ENCODE data around the gene SPSB1. TPM values are rescaled to one million over a fixed set of nuclear protein-coding genes. Genes with fewer than 3 reads are reported as not detected.

The SPSB1 gene
- total and polyA plus RNA-seq, 2 experiments from 2014 or later = 4.6 to 5.4 TPM

- DNase-seq (ENCODE audit: low read depth in 1 of 2, low spot score in 1 of 2) = no peak
- TF ChIP-seq, protein P1, sequence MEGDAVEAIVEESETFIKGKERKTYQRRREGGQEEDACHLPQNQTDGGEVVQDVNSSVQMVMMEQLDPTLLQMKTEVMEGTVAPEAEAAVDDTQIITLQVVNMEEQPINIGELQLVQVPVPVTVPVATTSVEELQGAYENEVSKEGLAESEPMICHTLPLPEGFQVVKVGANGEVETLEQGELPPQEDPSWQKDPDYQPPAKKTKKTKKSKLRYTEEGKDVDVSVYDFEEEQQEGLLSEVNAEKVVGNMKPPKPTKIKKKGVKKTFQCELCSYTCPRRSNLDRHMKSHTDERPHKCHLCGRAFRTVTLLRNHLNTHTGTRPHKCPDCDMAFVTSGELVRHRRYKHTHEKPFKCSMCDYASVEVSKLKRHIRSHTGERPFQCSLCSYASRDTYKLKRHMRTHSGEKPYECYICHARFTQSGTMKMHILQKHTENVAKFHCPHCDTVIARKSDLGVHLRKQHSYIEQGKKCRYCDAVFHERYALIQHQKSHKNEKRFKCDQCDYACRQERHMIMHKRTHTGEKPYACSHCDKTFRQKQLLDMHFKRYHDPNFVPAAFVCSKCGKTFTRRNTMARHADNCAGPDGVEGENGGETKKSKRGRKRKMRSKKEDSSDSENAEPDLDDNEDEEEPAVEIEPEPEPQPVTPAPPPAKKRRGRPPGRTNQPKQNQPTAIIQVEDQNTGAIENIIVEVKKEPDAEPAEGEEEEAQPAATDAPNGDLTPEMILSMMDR (IDR thresholded peaks at IDR 0.05; ENCODE audit: low read depth, low read length) = no peak
Measured at GRCh38 chr1:9281908-9282695, 10.6 kb upstream of the SPSB1 start.

DNA sequence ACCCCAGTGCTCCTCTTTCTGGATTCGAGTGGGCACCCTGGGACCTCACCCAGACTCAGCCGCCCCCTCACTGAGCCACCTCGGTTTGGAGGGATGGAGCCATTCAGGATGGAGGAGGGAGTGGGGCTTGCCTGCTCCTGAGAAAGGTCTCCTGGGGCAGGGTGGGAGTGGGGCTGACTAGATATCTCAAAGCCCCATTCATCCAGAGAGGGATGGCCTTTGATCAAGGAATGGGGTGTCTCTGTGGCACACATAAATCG, 10.1 kb upstream of the SPSB1 start:
- no peaks in the 10 kb centered on the region for H3K4me1 ChIP-seq (ENCODE audit: low read depth)
- TF ChIP-seq, protein P1 (IDR thresholded peaks at IDR 0.05; ENCODE audit: low read depth, low read length) = no peak

More at GRCh38 chr1:9281908-9282695, 10.6 kb upstream of the SPSB1 start:
- Histone ChIP-seq H3K4me1 (ENCODE audit: low read depth) (no peaks in the 10 kb centered on the region), H3K27me3 (no peaks in the 10 kb centered on the region), H3K27ac (no peak overlapping the region), H3K36me3 (no peaks in the 10 kb centered on the region), H3K4me3 (no peak overlapping the region), H3K9me3 (ENCODE audit: low read depth) (peaks cover 2% of the 10 kb centered on the region)

GRCh38 chr1:9284061-9284460, 8.6 kb upstream of the SPSB1 start:
- TF ChIP-seq, protein P1 (IDR thresholded peaks at IDR 0.05; ENCODE audit: low read depth, low read length) = no peak
- Histone ChIP-seq H3K4me1 (ENCODE audit: low read depth) (no peaks in the 10 kb centered on the region), H3K27ac (no peak overlapping the region), H3K4me3 (no peak overlapping the region), H3K27me3 (no peaks in the 10 kb centered on the region), H3K36me3 (no peaks in the 10 kb centered on the region), H3K9me3 (ENCODE audit: low read depth) (peaks cover 2% of the 10 kb centered on the region)
- no peak for DNase-seq (ENCODE audit: low read depth in 1 of 2, low spot score in 1 of 2)

More for the DNA sequence above, 10.1 kb upstream of the SPSB1 start:
- H3K36me3 ChIP-seq = no peaks in the 10 kb centered on the region
- no peak overlapping the region for H3K27ac ChIP-seq
- no peak overlapping the region for H3K4me3 ChIP-seq
- no peaks in the 10 kb centered on the region for H3K27me3 ChIP-seq
- DNase-seq (ENCODE audit: low read depth in 1 of 2, low spot score in 1 of 2) = no peak
- peaks cover 2% of the 10 kb centered on the region for H3K9me3 ChIP-seq (ENCODE audit: low read depth)

DNA sequence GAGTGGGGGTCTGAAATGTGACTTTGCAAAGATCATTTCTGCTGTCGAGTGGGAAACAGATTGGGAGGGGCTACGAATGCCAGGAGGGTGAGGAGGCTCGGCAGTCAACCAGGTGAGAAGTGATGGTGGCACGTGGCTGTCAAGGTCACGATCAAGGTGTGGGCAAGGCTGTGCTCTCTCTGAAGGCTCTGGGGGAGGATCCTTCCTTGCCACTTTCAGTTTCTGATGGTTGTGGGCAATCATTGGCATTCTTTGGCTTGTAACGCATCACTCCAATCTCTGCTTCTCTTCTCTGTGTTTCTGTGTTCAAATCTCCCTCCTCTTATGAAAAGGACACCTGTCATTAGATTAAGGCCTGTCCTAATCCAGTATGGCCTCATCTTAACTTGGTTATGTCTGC, 6.1 kb upstream of the SPSB1 start:
- Histone ChIP-seq H3K27ac (no peak overlapping the region), H3K9me3 (ENCODE audit: low read depth) (peaks cover 2% of the 10 kb centered on the region), H3K27me3 (no peaks in the 10 kb centered on the region), H3K4me1 (ENCODE audit: low read depth) (no peaks in the 10 kb centered on the region), H3K36me3 (no peaks in the 10 kb centered on the region), H3K4me3 (no peak overlapping the region)
- TF ChIP-seq, protein P1 (IDR thresholded peaks at IDR 0.05; ENCODE audit: low read depth, low read length) = no peak
- no peak for DNase-seq (ENCODE audit: low read depth in 1 of 2, low spot score in 1 of 2)

DNA sequence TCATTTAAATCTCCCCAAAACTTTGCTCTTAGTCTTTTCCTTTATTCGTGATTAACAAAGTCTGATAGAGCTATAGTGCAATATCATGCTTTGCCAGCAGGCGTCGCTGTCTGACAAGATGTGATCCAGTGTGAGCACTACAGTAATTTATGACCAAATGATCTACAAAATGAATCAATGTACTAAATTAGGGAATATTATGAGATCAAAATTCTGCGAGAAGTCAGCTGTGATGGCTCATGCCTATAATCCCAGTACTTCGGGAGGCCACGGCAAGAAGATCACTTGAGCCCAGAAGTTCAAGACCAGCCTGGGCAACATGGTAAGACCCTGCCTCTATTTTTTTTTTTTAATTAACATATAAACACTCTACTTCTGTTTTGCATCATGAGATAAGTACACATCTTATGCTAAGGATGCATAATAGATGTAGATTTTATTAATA, 3.6 kb upstream of the SPSB1 start:
- H3K27me3 ChIP-seq = no peaks in the 10 kb centered on the region
- no peak overlapping the region for H3K27ac ChIP-seq
- no peak overlapping the region for H3K4me3 ChIP-seq
- H3K36me3 ChIP-seq = no peaks in the 10 kb centered on the region
- no peaks in the 10 kb centered on the region for H3K4me1 ChIP-seq (ENCODE audit: low read depth)
- TF ChIP-seq, protein P1 (IDR thresholded peaks at IDR 0.05; ENCODE audit: low read depth, low read length) = peak; percentile 90
- peaks cover 2% of the 10 kb centered on the region for H3K9me3 ChIP-seq (ENCODE audit: low read depth)
- peak; percentile 55 to 80 for DNase-seq (ENCODE audit: low read depth in 1 of 2, low spot score in 1 of 2)

Measured in cardiac muscle cell (in vitro differentiated cells and primary cell).